GM18858 (cell line): ENCODE data around the gene RNF212.

Experiments
- ATAC-seq: cut with Tn5 transposase; IDR thresholded peaks from one replicate; pipeline ENCODE4 v1.9.1; 2021; ENCODE audit not compliant: unreplicated experiment

RNF212 gene

GRCh38 chr4:1090465-1091440, 22.6 kb downstream of the RNF212 start:
- no peak for ATAC-seq

DNA sequence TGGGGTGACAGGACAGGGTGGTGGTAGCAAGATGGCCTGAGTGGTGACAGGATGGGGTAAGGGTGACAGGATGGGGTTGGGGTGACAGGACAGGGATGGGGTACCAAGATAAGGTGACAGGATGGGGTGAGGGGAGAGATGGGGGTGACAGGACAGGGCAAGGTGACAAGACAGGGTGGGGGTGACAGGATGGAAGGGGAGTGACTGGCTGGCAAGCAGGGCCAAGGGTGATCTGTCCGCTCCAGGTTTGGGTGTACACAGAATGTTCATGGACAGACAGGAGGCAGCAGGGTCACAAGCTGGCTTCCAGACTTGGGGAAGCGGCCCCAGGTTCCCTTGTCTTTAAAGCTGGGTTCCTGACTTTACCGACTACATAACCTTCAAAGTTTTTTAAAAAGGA, 23.3 kb downstream of the RNF212 start:
- no peak for ATAC-seq

DNA sequence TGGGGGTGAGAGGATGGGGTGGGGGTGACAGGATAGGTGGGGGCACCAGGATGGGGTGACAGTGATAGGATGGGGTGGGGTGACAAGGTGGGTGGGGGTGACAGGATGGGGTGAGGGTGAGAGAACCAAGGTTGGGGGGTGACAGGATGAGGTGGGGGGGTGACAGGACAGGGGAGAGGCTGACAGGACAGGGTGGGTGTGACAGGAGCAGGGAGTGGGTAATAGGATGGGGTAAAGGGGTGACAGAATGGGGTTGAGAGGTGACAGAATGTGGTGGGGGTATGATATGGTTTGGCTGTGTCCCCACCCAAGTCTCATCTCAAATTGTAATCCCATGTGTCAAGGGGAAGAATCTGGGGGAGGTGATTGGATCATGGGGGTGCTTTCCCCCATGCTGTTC, 26.0 kb downstream of the RNF212 start:
- no peak for ATAC-seq

DNA sequence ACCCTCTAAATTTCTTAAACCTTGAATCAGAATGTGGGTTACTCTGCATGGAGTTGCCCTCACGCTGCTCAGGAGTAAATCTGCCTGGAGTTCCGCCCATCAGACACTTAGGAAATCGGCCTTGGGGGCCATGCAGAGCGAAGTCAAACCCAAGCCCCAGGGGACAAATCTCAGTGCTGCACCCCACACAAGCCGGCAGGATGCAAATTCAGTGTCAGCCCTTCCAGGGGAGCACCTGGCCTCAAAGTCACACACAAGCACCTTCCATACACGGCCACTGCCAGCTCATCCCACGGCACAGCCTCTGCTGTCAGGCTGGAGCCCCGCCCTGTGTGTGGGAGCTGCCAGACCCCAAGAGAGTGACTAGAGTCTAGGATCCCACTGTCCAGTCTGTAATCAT, 27.4 kb downstream of the RNF212 start:
- ATAC-seq: no peak

DNA sequence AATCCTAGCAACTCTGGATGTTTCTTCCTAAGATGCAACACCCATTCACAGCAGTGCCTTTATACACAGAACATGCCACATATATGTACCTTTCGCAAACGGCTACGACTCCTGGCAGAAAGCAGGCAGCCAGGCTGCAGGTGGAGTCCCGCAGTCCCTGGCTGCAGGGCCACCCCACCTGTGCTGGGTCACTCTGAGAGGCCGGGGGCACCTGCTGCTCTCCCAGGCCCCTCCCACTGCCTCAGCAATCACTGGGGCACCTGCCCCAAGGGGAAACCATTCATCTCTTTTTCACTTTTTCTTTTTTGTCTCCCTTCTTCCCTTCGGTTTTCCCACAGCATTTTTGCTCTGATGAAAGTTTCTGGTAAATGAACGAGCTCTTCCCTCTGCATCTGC, 28.0 kb downstream of the RNF212 start:
- no peak for ATAC-seq

DNA sequence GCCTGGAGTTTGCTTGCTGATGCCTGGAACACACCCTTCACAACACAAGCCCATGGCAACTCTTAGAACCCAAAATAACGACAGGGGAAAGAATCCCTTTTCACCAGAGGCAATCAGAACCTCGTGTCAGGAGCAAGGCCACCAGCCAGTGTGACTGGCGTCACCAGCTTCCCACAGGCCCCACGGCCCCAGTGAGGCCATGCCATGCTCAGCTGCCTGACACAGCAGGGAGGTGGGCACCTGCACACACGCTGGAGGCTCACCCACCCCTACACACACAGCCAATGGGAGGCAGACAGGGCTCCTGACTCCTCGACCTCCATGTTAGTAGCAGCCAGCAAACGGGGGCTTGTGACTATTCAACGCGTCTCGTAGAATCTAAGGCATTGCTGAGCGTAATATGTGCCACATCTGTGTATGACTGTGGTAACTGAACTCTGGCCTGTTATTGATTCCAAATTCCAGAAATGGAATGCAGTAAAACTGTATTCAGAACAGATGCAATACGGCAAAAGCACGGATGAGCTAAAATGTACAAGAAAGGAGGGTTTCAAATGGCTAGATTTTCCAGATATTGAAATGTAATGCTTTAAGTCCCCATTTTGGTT, 28.5 kb downstream of the RNF212 start:
- ATAC-seq: no peak

- no peak for ATAC-seq
These were observed 29.0 kb downstream of the RNF212 start for GRCh38 chr4:1084394-1084793.

GRCh38 chr4:1082215-1083182, 30.9 kb downstream of the RNF212 start:
- no peak for ATAC-seq

DNA sequence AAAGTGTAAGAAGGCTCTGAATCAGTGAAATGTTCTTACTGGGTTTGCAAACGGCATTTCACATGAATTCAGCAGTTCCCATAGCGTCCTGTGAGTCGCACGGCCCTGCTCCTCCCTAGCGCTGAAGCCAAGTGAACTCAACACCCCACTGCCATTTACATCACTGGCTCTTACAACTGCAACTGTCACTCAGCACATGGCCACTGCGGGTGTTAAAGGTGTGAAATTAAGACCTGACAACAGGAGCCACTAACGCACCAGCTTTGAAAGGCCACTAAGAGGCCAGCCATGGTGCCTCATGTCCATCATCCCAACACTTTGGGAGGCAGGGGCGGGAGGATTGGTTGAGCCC, 31.7 kb downstream of the RNF212 start:
- ATAC-seq: no peak

DNA sequence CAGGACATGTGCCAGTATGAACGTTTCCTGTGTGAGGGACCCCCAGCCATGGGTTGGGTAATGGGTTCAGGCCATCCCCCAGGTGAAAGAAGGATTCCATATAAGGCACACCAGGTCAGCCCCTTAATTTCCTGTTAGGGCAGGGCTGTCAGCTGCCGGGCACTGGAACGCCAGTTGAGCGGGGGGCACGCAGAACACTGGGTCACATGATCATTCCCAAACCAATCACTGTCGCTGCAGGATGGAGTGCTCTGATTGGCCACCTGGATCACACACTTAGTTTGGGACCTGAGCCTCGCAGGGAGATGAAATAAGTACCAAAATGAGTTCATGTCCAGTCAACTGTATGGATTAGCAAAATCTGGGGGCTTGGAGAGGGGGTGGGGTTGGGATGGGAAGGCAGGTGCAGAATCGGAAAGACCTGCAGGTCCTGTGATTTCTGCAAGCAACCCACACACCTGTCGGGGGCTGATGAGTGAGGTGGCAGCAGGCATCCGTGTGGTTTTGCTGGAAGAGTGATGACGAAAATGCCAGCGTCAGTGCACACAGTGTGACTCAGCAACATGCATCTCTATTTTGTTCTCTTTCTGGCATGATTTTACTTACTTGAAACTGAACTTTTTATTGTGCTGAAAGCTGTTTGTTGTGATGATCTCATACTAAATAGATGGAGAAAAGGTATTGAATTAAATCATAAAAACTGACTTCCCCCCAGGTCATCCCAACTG, 32.2 kb downstream of the RNF212 start:
- no peak for ATAC-seq

DNA sequence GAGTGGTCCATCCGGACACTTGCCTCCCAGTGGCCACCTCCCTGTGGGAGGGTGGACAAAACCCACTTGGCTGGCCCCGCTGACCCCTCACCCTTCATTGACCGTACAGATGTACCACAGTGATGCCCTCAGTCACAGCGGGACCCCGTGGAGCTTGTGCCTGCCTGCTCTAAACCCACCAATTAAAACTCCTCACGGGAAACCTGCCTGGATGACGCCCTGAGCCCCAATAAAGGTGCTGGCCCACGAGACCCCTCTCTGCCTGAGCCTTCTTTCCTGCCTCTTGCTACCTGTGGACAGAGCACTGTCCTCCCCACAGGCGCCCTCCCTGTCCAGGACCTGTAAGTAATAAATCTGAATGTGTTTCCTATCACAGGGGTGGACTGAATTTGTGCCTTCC, 32.9 kb downstream of the RNF212 start:
- ATAC-seq: no peak

DNA sequence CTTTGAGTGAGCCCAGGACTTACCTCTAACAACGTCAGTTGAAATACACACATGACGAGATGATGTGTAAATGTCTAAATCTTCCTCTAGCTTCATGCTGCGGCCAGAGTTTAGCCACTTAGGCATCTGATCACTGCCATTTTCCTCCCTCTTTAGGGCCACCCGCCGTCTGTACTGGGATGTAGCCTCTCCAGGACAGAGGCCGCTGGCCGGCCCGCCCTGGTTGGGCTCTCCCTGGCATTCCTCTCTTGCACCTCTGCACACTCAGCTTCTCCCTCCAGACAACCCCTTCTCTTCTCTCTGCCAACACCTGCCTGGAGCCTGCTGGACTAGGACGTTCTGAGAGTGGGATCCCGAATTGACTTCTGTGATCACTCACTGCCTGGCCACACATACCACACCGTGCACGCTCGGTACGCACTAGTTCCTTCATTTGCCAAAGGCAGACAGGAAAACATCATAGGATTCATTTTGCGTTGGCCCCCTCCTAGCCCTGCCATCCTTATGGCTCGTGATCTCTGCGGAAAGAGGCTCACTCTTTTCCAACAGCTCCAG, 33.6 kb downstream of the RNF212 start:
- no peak for ATAC-seq

DNA sequence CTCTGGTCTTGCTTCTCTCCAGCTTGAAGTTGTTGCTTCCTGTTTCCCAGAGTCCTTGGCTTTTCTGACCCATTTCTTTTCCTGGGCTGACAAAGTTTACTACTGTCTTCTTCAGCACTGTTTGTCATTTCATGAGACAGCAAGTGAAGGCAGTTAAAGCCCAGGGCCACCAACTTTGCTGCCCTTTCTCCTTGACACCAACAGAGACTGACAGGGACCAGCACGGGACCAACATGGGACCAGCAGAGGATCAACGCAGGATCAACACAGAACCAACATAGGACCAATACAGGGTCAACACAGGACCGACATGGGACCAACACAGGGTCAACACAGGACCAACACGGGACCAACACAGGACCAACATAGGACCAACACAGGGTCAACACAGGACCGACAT, 34.9 kb downstream of the RNF212 start:
- no peak for ATAC-seq

- no peak for ATAC-seq
These were observed 35.5 kb downstream of the RNF212 start for GRCh38 chr4:1077711-1078477.

- ATAC-seq: no peak
These were observed 37.3 kb downstream of the RNF212 start for GRCh38 chr4:1075809-1076699.

- ATAC-seq: no peak
These were observed 38.1 kb downstream of the RNF212 start for GRCh38 chr4:1075225-1075624.

DNA sequence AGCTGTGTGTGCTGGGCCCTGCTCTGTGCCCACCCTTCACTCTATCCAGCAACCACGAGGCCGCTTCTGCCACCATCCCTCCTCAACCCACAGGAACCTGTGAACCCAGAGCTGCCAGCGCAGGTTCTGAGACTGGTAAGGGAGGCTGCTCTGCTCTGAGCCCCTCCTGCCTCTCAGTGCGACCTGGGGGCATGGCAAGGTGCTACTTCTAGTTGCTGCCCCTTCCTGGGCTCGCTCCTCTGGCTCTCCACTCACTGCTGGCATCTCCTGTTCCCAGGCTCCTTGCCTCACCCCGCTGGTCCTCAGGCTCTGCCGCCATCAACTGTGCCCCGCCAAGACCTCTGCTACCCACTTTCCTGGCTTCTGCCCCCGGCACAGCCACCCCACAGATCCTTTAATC, 39.3 kb downstream of the RNF212 start:
- ATAC-seq: no peak

DNA sequence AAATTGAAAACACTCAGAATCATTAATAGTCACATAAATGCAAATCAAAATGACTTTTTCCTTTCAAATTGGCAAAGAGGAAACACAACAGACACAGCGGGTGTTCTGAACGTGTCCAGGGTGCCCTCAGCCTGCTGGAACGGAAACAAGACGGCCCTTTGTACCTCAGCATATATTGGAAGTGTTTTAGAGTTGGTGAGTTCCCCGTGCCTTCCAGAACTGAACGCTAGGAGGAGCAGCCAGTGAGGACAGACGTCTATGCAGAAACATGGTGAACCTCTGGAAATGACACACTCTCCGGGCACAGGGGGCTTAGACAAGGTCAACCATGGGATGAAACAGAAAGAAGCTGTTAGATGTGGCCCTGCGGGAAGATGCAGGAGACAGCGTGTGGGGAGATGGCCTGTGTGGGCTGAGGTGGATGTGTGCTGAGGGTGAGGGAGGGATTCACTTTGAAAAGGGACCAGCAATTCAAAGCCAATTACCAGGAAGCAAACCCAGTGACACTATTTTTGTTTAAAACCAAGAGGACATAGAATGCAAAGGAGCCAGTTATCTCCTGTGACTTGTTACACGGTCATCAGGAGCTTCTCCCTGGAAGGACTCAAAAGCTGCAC, 40.4 kb downstream of the RNF212 start:
- ATAC-seq: no peak
